Psoas muscle (tissue), 8 donors: ENCODE data around the gene C4B. TPM values are rescaled to one million over a fixed set of nuclear protein-coding genes. Genes with fewer than 3 reads are reported as not detected.
"Not testable (repeated sequence)": the region's sequence is repeated elsewhere in the genome, so short reads cannot be mapped to it uniquely, and the experiment has no call there.

ENCODE experiments used
- ATAC-seq, 4 donors: fragments of 200-7000 bp; cut with Tn5 transposase; one replicate each; pipeline ENCODE4 v1.9.1; 2020; ENCODE audit warnings: moderate library complexity in 3 of 4, mild to moderate bottlenecking in 2 of 4
- DNase-seq, 2 donors: peaks; one replicate each; pipeline ENCODE4 v3.0.0-alpha.2; 2020
- H3K27ac ChIP-seq: fragments of 200-600 bp; one replicate; pipeline ENCODE4 v1.8.0; 2022
- H3K27me3 ChIP-seq, 3 donors: fragments of 200-600 bp in 1 of 3; one replicate each; pipeline versions ENCODE4 v1.6.1 to v1.8.0; 2013 to 2022; ENCODE audit warnings: low read length in 2 of 3, mild to moderate bottlenecking in 2 of 3, moderate library complexity in 1 of 3; ENCODE audit not compliant: insufficient read depth in 3 of 3
- H3K36me3 ChIP-seq, 2 donors: fragments of 200-600 bp in 1 of 2; one replicate each; pipeline versions ENCODE4 v1.6.1 to v1.8.0; 2013 to 2022; ENCODE audit warnings: low read depth in 1 of 2, mild to moderate bottlenecking in 1 of 2, moderate library complexity in 1 of 2; ENCODE audit not compliant: insufficient read depth in 1 of 2
- H3K4me1 ChIP-seq: fragments of 200-600 bp; one replicate; pipeline ENCODE4 v1.8.0; 2022
- H3K4me3 ChIP-seq: fragments of 200-600 bp; one replicate; pipeline ENCODE4 v1.8.0; 2022; ENCODE audit warnings: mild to moderate bottlenecking
- H3K9me3 ChIP-seq: fragments of 200-600 bp; one replicate; pipeline ENCODE4 v1.8.0; 2022
- WGBS, 3 donors: extraction: QIAGEN DNeasy Blood & Tissue Kit; methylation state at CpG; one replicate each; pipeline versions ENCODE4 v1.1.6 to v1.1.7; 2013; 5-methylcytosine and 5-hydroxymethylcytosine counted together
- intact Hi-C, 2 donors: fragments of 100-400 bp; cut with DNase I; formaldehyde crosslinking; loops; one replicate each; pipeline versions ENCODE4 v1.11.0 to v1.14.2; 2022
- polyA plus RNA-seq, 3 donors: library from polyadenylated mRNA; stranded (reverse); fragments of 200-250 nt; gene quantifications; one replicate each; pipeline ENCODE4 v1.2.3, GENCODE V29; 2013
- total RNA-seq, 4 donors: library from RNA; stranded (reverse); fragmentation: NEBNext Ultra II Directional in 2 of 4; extraction: Animal tissue kit (Norgen Biotek cat#: 25700) in 2 of 4; gene quantifications; one replicate each; pipeline versions ENCODE4 v1.2.1 to v1.2.4, GENCODE V29; 2021 to 2023
- donor health status: healthy with polysubstance abuse.
- donor health status: DM: no; HTN: no; CAD: no; lungs with moderate emphysema.
- donor health status: Bipolar disorder and iron deficiency.
- donor health status: healthy.
- donor health status: DM: yes; HTN: yes; CAD: no.
- donor health status: DM: no; HTN: no; CAD: no.
- donor health status: DM: no; HTN: no; CAD: no.
- donor health status: DM: yes; HTN: yes; CAD: no.

The C4B gene
- total and polyA plus RNA-seq, 7 donors: 2.6 to 12.6 (median 5.6) TPM

GRCh38 chr6:32039321-32040274 is 25.0 kb downstream of the C4B start:
- intact Hi-C loops: not testable (repeated sequence)
- peak in 1 of 2 donors; percentile 46 for DNase-seq

DNA sequence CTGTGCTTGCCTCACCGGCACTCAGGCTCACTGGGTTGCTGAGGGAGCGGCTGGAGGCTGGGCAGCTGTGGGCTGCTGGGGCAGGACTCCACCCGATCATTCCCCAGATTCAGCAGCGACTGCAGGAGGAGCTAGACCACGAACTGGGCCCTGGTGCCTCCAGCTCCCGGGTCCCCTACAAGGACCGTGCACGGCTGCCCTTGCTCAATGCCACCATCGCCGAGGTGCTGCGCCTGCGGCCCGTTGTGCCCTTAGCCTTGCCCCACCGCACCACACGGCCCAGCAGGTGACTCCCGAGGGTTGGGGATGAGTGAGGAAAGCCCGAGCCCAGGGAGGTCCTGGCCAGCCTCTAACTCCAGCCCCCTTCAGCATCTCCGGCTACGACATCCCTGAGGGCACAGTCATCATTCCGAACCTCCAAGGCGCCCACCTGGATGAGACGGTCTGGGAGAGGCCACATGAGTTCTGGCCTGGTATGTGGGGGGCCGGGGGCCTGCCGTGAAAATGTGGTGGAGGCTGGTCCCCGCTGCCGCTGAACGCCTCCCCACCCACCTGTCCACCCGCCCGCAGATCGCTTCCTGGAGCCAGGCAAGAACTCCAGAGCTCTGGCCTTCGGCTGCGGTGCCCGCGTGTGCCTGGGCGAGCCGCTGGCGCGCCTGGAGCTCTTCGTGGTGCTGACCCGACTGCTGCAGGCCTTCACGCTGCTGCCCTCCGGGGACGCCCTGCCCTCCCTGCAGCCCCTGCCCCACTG is 25.9 kb downstream of the C4B start:
- H3K9me3 ChIP-seq, H3K36me3 ChIP-seq, H3K4me3 ChIP-seq, H3K27ac ChIP-seq, H3K27me3 ChIP-seq, ATAC-seq, H3K4me1 ChIP-seq, intact Hi-C loops: not testable (repeated sequence)
- DNase-seq: peak in 1 of 2 donors; percentile 36
- 68 to 84% (median 71%) methylated on average over 12 to 22 of the region's 43 CpGs for WGBS, 3 donors

More at GRCh38 chr6:32039321-32040274, 25.0 kb downstream of the C4B start:
- not testable (repeated sequence) for ATAC-seq, H3K4me1 ChIP-seq, H3K4me3 ChIP-seq, H3K27ac ChIP-seq, H3K27me3 ChIP-seq, H3K36me3 ChIP-seq, H3K9me3 ChIP-seq
- 65 to 75% (median 68%) methylated on average over 13 to 23 of the region's 24 CpGs for WGBS, 3 donors

DNA sequence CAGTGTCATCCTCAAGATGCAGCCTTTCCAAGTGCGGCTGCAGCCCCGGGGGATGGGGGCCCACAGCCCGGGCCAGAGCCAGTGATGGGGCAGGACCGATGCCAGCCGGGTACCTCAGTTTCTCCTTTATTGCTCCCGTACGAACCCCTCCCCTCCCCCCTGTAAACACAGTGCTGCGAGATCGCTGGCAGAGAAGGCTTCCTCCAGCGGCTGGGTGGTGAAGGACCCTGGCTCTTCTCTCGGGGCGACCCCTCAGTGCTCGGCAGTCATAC is 26.4 kb downstream of the C4B start:
- 63 to 82% (median 67%) methylated on average over 3 to 7 of the region's 13 CpGs for WGBS, 3 donors
- H3K27me3 ChIP-seq, H3K4me1 ChIP-seq, ATAC-seq, H3K36me3 ChIP-seq, H3K9me3 ChIP-seq, intact Hi-C loops, H3K4me3 ChIP-seq, H3K27ac ChIP-seq: not testable (repeated sequence)
- peak in 1 of 2 donors; percentile 26 for DNase-seq

GRCh38 chr6:32041385-32041784 is 26.8 kb downstream of the C4B start:
- 43 to 60% (median 58%) methylated on average over 4 to 6 of the region's 10 CpGs for WGBS, 3 donors
- not testable (repeated sequence) for H3K27me3 ChIP-seq

GRCh38 chr6:32042276-32042675 is 27.7 kb downstream of the C4B start:
- intact Hi-C loops, H3K36me3 ChIP-seq, H3K4me3 ChIP-seq, H3K9me3 ChIP-seq, H3K27ac ChIP-seq, H3K4me1 ChIP-seq, ATAC-seq, H3K27me3 ChIP-seq: not testable (repeated sequence)
- DNase-seq: peak in 1 of 2 donors; percentile 43
- WGBS, 3 donors: 87 to 93% (median 92%) methylated on average over 12 to 13 of the region's 15 CpGs

More at GRCh38 chr6:32041385-32041784, 26.8 kb downstream of the C4B start:
- H3K27ac ChIP-seq, ATAC-seq, H3K36me3 ChIP-seq, H3K9me3 ChIP-seq, H3K4me1 ChIP-seq, intact Hi-C loops, H3K4me3 ChIP-seq: not testable (repeated sequence)
- peak in 1 of 2 donors; percentile 18 for DNase-seq

DNA sequence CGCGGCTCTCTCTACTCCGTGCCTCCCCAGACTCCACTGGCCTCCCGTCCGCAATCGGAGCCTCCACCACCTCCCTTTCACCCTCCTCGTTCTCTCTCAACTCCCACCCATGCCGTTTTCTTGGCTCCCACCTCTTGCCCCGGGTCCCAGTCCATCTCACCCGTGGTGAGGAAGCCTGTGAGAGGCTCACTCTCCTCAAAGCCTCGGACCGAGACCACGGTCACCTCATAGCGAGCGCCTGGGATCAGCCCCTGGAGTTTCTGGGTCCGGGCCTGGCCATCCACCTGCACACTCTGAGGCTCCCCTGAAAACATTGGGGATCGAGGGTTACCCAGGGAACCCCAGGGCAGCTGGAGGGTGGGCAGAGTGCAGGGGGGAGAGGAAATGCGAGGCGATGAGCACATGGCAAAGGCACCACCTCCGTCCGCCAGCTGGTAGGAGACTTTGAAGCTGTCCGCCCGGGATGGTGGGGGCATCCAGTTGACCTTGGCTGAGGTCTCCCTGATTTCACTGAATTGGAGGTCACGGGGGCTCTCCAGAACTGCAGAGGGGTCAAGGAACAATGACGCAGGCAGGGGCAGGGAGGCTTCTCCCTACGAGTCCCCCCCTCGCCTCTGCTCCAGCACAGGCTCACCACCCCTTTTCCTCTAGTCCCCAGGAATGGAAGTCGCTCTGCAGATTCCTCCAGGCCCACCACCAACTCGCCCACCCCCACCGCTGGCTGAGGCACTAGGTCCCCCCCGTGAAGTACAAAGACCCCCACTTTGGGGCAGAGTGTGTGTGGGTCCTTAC is 29.2 kb downstream of the C4B start:
- intact Hi-C loops, H3K27ac ChIP-seq, H3K4me3 ChIP-seq, H3K4me1 ChIP-seq, H3K9me3 ChIP-seq, H3K36me3 ChIP-seq, H3K27me3 ChIP-seq, ATAC-seq: not testable (repeated sequence)
- 86 to 87% (median 87%) methylated on average over 13 to 19 of the region's 31 CpGs for WGBS, 3 donors
- DNase-seq: peak in 1 of 2 donors; percentile 30

DNA sequence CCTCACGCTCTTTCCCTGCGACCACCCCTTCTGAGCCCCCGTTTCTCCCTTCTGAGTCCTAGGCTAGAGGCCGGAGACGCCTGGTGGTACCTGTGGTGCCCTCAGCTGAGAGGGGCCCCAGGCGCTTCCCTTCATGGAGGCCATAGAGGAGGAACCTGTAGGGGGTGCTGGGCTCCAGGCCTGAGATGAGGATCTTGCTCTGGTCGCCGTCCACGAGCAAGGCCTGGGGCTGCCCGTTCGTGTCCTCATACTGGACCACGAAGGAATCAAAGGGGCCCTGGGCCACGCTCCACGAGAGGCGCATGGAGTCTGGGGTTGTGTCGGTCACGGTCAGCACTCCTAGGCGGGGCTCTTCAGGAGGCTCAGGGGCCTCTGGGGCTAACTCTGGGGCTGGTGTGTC is 30.3 kb downstream of the C4B start:
- intact Hi-C loops, H3K4me3 ChIP-seq, ATAC-seq, H3K4me1 ChIP-seq, H3K27me3 ChIP-seq, H3K27ac ChIP-seq, H3K9me3 ChIP-seq, H3K36me3 ChIP-seq: not testable (repeated sequence)
- WGBS, 3 donors: 83 to 90% (median 84%) methylated on average over 8 to 12 of the region's 18 CpGs
- peak in 1 of 2 donors; percentile 44 for DNase-seq
